Measurements from ENCODE around the gene CTSL. TPM values are rescaled to one million over a fixed set of nuclear protein-coding genes. Genes with fewer than 3 reads are reported as not detected.

The CTSL gene
- polyA plus RNA-seq, 10 donors, result 40.7 to 61.5 (median 49.9) TPM

- no peak for DNase-seq
Observed at GRCh38 chr9:87698069-87698809, 27.7 kb upstream of the CTSL start.

DNA sequence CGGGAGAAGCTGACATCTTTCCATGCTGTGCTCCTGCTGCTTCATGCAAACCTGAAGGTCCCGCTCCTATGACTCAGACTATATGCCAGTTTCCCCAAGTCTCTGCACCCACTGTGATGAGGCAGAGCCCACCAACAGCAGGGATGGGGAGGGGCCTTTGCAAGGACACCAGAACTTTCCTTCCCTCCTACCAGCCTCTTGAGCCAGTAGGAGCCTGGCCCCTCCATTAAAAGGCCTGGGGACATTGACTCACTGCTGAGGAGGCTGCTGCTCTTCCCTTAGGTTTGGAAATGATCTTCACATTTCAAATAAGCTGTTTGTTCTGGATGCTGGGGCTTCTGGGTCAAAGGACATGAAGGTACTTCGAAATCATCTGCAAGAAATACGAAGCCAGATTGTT lies 26.1 kb upstream of the CTSL start:
- DNase-seq, result no peak

- no peak for DNase-seq
Observed at GRCh38 chr9:87701491-87701890, 24.4 kb upstream of the CTSL start.

DNA sequence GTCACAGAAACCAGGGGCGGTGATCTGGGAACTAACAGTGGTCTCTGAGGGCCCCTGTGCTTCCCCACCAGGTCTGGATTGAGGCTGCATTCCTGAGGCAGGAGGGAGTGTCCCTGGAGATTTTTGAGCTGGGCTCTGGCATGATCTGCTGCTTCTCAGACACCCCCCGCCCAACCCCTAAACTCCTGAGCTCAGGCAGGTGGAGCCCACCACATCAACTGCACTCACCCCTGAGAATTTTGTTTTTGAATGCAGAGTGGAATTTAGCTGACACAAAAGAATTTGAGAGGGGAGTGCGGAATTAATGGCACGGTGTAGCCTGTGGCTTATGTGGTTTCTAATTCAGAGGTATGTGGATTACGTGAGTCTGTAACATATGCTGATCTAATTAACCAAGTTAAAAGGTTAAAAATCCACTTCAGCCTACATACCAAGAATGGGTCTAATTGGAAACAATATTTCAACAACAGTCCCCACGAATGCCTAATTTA lies 23.9 kb upstream of the CTSL start:
- DNase-seq, result peak in 1 of 3 donors; percentile 23

GRCh38 chr9:87702921-87703320 lies 23.0 kb upstream of the CTSL start:
- DNase-seq, result no peak

DNA sequence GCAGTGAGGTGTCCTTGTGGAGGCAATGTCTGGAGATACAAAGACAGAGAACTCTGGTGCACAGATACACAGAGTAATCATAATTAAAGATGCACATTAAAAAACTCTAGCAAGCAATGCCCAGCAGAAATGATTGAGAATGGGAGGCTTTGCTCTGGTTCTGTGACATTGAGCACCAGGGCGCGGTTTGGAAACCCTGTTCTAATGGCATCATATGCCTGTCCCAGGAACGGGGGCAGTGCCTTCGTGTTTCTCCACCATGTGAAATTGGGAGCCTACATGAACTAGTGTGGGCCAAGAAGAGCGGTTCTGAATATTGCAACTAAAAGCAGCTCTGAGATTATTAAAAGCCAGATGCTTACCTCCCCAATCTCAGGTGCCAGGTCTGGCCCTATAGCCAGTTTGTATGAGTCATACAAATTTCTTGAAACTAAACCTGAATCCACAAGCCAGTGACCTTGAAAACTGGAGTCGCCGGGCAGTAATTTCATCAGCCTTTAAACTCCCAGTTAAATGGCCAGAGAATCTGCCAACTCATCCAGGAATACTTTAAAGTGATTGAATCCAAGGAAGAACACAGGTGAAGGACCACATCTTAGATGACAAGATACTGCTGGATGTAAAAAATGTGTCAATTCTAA lies 22.2 kb upstream of the CTSL start:
- DNase-seq, result no peak

- DNase-seq, result no peak
Observed at GRCh38 chr9:87704342-87704741, 21.6 kb upstream of the CTSL start.

DNA sequence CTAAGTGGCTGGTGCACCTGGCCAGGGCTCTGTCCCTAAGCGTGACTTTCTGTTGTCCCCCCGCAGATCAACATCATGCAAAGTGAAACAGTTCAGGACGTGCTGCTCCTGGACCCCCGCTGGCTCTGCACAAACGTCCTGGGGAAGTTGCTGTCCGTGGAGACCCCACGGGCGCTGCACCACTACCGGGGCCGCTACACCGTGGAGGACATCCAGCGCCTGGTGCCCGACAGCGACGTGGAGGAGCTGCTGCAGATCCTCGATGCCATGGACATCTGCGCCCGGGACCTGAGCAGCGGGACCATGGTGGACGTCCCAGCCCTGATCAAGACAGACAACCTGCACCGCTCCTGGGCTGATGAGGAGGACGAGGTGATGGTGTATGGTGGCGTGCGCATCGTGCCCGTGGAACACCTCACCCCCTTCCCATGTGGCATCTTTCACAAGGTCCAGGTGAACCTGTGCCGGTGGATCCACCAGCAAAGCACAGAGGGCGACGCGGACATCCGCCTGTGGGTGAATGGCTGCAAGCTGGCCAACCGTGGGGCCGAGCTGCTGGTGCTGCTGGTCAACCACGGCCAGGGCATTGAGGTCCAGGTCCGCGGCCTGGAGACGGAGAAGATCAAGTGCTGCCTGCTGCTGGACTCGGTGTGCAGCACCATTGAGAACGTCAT lies 19.7 kb upstream of the CTSL start:
- DNase-seq, result no peak

- peak in 1 of 3 donors; percentile 27 for DNase-seq
Observed at GRCh38 chr9:87707805-87708506, 18.0 kb upstream of the CTSL start.

- no peak for DNase-seq
Observed at GRCh38 chr9:87708546-87708945, 17.4 kb upstream of the CTSL start.

GRCh38 chr9:87708986-87709728 lies 16.8 kb upstream of the CTSL start:
- DNase-seq, result no peak

DNA sequence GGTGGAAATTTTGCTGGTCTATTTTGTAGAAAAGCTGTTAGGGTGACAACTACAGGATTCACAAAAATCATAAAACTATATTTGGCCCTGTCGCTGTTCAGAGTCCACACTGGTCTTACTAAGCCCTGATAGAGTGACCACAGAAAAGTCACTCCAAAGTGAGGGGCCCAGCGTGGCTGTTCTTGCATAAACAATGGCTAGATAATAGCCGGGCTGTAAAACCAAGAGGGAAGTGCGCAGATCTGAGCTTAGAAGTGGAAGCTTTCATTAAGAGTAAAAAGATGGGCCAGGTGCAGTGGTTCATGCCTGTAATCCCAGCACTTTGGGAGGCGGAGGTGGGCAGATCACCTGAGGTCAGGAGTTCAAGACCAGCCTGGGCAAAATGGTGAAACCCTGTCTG lies 15.5 kb upstream of the CTSL start:
- no peak for DNase-seq

- DNase-seq, result peak in 1 of 3 donors; percentile 27
Observed at GRCh38 chr9:87711857-87712800, 13.8 kb upstream of the CTSL start.

DNA sequence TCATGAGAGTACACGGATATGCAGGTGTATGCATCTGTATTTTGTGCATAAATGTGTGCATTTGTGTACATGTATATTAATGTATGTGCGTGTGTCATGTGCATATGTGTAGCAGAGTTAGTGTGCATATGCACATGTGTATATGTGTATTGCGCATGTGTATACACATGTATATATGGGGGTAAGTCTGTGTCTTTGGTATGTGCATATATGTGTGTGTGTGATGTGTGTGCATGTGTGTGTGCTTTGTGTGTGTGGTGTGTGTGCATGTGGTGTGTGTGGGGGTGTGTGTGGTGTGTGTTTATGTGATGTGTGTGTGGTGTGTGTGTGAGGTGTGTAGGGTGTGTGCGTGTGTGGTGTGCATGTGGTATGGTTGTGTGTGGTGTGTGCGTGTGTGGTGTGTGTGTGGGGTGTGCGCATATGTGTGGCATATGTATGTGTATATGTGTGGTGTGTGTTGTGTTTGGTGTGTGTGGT lies 13.1 kb upstream of the CTSL start:
- DNase-seq, result no peak

DNA sequence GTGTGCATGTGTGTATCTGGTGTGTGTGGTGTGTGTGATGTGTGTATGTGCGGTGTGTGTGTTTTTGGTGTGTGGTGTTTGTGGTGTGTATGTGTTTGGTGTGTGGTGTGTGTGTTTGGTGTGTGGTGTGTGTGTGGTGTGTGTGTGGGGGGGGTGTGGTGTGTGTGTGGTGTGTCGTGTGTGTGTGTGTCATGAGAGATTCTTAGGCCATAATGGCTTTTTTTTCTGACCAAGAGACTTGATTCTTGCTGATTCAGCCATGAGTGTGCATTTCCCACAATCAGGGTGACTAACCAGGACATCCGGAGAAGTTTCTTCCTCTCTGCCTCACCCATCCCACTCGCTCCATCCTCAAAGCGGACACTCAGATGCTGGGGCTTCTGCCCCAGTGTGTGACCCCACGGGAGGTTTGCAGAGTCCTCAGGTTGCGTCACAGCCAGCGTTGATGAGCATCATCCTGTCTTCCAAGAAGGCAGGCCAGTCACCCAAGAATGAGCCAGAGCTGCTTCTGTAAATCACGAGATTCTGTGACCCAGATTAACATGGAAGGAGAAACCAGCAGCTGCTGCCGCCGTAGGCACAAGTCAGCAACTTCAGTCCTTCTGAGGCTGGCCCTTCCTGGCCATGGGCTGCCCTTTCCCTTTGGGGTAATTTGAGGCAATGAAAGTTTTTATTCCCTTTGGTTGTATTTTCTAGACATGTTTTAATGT lies 12.5 kb upstream of the CTSL start:
- DNase-seq, result peak; percentile 66 to 95 (median 83)

DNA sequence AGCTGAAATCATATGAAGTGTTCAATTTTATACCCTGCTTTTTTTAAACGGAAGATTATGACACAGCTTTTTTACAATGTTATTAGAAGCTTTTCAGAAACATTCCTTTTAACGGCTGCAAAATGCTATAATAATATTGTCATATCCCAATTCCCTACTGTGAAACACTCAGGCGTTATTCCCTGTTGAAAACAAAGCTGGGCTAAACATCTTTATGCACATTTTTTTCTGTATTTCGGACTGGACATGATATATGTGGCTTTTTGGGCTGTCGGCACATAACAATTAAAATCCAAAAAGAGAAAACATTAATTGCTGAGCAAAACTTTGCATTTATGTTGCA lies 12.0 kb upstream of the CTSL start:
- no peak for DNase-seq

- peak in 2 of 3 donors; percentile 45 to 57 for DNase-seq
Observed at GRCh38 chr9:87714819-87715218, 11.1 kb upstream of the CTSL start.

- DNase-seq, result no peak
Observed at GRCh38 chr9:87716141-87716540, 9.8 kb upstream of the CTSL start.

DNA sequence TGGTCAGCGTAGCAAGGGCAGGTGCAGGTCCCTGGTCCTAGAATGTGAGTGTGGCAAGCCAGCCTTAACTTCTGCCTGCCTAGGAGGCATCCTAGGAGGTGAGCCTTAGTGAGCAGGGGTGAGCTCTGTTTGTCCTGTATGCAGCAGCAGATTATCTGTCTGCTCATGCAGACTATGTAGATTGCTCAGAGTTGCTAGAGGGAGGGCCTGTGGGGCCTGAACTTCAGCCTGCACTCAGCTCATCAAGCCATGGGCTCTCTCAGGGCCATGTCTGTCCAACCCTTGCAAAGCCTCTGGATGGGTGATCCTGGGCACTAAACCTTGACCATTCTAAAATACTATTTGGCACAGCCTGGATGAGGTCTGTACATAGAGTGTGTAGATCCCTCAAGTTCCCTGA lies 8.5 kb upstream of the CTSL start:
- DNase-seq, result no peak

DNA sequence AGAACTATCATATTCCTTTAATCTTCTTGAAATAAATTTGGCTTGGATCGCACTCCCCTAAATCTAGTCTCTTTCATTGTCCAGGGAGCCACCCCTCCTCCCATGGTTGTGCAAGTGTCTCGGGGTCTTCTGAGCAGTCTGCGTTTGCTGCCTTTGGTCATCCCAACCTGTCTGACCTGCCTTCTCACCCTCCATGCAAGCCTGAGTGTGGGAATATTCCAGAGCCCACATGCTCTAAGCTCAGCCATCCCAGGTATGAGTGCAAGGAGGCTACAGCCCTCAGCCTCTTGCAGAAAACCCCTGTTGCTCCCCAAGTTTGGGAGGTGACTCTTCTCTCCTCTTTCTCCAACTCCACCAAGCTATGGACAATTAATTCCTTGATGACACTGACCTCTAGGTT lies 7.7 kb upstream of the CTSL start:
- DNase-seq, result no peak

Data from muscle of back (tissue), 11 donors.